Lower lobe of right lung (tissue), 2 donors: ENCODE results near the gene SDR42E1. TPM values are rescaled to one million over a fixed set of nuclear protein-coding genes. Genes with fewer than 3 reads are reported as not detected.
"Not testable (repeated sequence)": the region's sequence is repeated elsewhere in the genome, so short reads cannot be mapped to it uniquely, and the experiment has no call there.

Experiments used
- ATAC-seq, 2 donors: fragments of 200-7000 bp; cut with Tn5 transposase; one replicate each; pipeline ENCODE4 v1.9.1; 2020 to 2022; ENCODE audit warnings: mild to moderate bottlenecking in 2 of 2, moderate library complexity in 2 of 2
- DNase-seq: peaks from one replicate; pipeline ENCODE4 v3.0.0-alpha.2; 2020
- H3K27ac ChIP-seq: fragments of 200-600 bp; one replicate; pipeline ENCODE4 v1.8.0; 2022
- H3K27me3 ChIP-seq: fragments of 200-600 bp; one replicate; pipeline ENCODE4 v1.8.0; 2022; ENCODE audit warnings: low read depth
- H3K36me3 ChIP-seq: fragments of 200-600 bp; one replicate; pipeline ENCODE4 v1.8.0; 2022; ENCODE audit warnings: mild to moderate bottlenecking
- H3K4me1 ChIP-seq: fragments of 200-600 bp; one replicate; pipeline ENCODE4 v1.8.0; 2022
- H3K4me3 ChIP-seq: fragments of 200-600 bp; one replicate; pipeline ENCODE4 v1.8.0; 2022; ENCODE audit warnings: mild to moderate bottlenecking
- H3K9me3 ChIP-seq: fragments of 200-600 bp; one replicate; pipeline ENCODE4 v1.8.0; 2022
- CTCF ChIP-seq: fragments of 200-600 bp; IDR thresholded peaks from one replicate; pipeline ENCODE4 v1.8.0; 2022; ENCODE audit warnings: antibody characterized with exemption, mild to moderate bottlenecking
- intact Hi-C: fragments of 100-400 bp; cut with DNase I; formaldehyde crosslinking; loops from one replicate; pipeline ENCODE4 v1.11.0; 2022
- total RNA-seq: library from RNA; stranded (reverse); fragmentation: NEBNext Ultra II Directional; extraction: Animal tissue kit (Norgen Biotek cat#: 25700); gene quantifications from one replicate; pipeline ENCODE4 v1.2.1, GENCODE V29; 2021
- donor health status: DM: no; HTN: yes; CAD: no; lungs with severe emphysema.

The SDR42E1 gene
- total RNA-seq, 1 donor from 2014 or later: 8.4 TPM

- Histone ChIP-seq H3K36me3 (peaks cover 13% of the 10 kb centered on the region), H3K4me1 (peaks cover 16% of the 10 kb centered on the region), H3K27me3 (no peaks in the 10 kb centered on the region), H3K4me3 (no peak overlapping the region), H3K27ac (no peak overlapping the region), H3K9me3 (no peaks in the 10 kb centered on the region)
- no peak for TF ChIP-seq CTCF
- intact Hi-C loops: no loop called here
- no peak for ATAC-seq
- DNase-seq: no peak
Measured at GRCh38 chr16:81995651-81996050, 15.6 kb downstream of the SDR42E1 start.

- Histone ChIP-seq H3K27me3 (no peaks in the 10 kb centered on the region), H3K9me3 (no peaks in the 10 kb centered on the region), H3K4me1 (peaks cover 16% of the 10 kb centered on the region), H3K36me3 (peaks cover 9% of the 10 kb centered on the region), H3K4me3 (no peak overlapping the region), H3K27ac (no peak overlapping the region)
- intact Hi-C loops: no loop called here
- DNase-seq (no peak), ATAC-seq (no peak)
- no peak for TF ChIP-seq CTCF
Measured at GRCh38 chr16:81994485-81994884, 16.8 kb downstream of the SDR42E1 start.

GRCh38 chr16:81992859-81993258 is 18.4 kb downstream of the SDR42E1 start:
- no peak for TF ChIP-seq CTCF
- peaks cover 15% of the 10 kb centered on the region for H3K4me1 ChIP-seq
- no peaks in the 10 kb centered on the region for H3K9me3 ChIP-seq
- ATAC-seq (no peak), DNase-seq (no peak)
- no peak overlapping the region for H3K27ac ChIP-seq
- intact Hi-C loops: no loop called here
- H3K4me3 ChIP-seq: no peak overlapping the region
- no peaks in the 10 kb centered on the region for H3K27me3 ChIP-seq
- no peaks in the 10 kb centered on the region for H3K36me3 ChIP-seq

- TF ChIP-seq CTCF: no peak
Measured at GRCh38 chr16:81987706-81988105, 23.6 kb downstream of the SDR42E1 start.

GRCh38 chr16:81987121-81987520 is 24.1 kb downstream of the SDR42E1 start:
- Histone ChIP-seq H3K4me1 (no peaks in the 10 kb centered on the region), H3K27me3 (no peaks in the 10 kb centered on the region), H3K9me3 (no peaks in the 10 kb centered on the region), H3K27ac (no peak overlapping the region), H3K36me3 (no peaks in the 10 kb centered on the region), H3K4me3 (no peak overlapping the region)
- TF ChIP-seq CTCF: no peak
- intact Hi-C loops: no loop called here
- no peak for ATAC-seq
- DNase-seq: no peak

More at GRCh38 chr16:81987706-81988105, 23.6 kb downstream of the SDR42E1 start:
- intact Hi-C loops: no loop called here
- no peak overlapping the region for H3K27ac ChIP-seq
- DNase-seq (no peak), ATAC-seq (no peak)
- H3K9me3 ChIP-seq: no peaks in the 10 kb centered on the region
- no peak overlapping the region for H3K4me3 ChIP-seq
- no peaks in the 10 kb centered on the region for H3K27me3 ChIP-seq
- no peaks in the 10 kb centered on the region for H3K36me3 ChIP-seq
- no peaks in the 10 kb centered on the region for H3K4me1 ChIP-seq

- H3K27me3 ChIP-seq, H3K9me3 ChIP-seq, intact Hi-C loops, H3K4me3 ChIP-seq, H3K27ac ChIP-seq, H3K4me1 ChIP-seq, ATAC-seq, H3K36me3 ChIP-seq, DNase-seq: not testable (repeated sequence)
Measured at GRCh38 chr16:81977335-81977942, 33.8 kb downstream of the SDR42E1 start.
